HG02678 (cell line): ENCODE data around the gene MZT2A.
"Not testable (repeated sequence)": the region's sequence is repeated elsewhere in the genome, so short reads cannot be mapped to it uniquely, and the experiment has no call there.

ENCODE experiments used
- ATAC-seq: cut with Tn5 transposase; IDR thresholded peaks from one replicate; pipeline ENCODE4 v1.9.1; 2021; ENCODE audit warnings: mild to moderate bottlenecking, moderate library complexity; ENCODE audit not compliant: unreplicated experiment

MZT2A gene

GRCh38 chr2:131492418-131493198, 411 bp upstream of the MZT2A start:
- peak; percentile 67 for ATAC-seq

GRCh38 chr2:131491469-131491836, 744 bp downstream of the MZT2A start:
- peak; percentile 7 for ATAC-seq

GRCh38 chr2:131490616-131491468, 1.4 kb downstream of the MZT2A start:
- not testable (repeated sequence) for ATAC-seq

- ATAC-seq: no peak
Observed at GRCh38 chr2:131488306-131489205, 3.6 kb downstream of the MZT2A start.

GRCh38 chr2:131486201-131486902, 5.8 kb downstream of the MZT2A start:
- ATAC-seq: not testable (repeated sequence)

GRCh38 chr2:131484906-131485460, 7.2 kb downstream of the MZT2A start:
- not testable (repeated sequence) for ATAC-seq

- ATAC-seq: not testable (repeated sequence)
Observed at GRCh38 chr2:131483981-131484820, 8.0 kb downstream of the MZT2A start.

- ATAC-seq: not testable (repeated sequence)
Observed at GRCh38 chr2:131482506-131483155, 9.6 kb downstream of the MZT2A start.

GRCh38 chr2:131480351-131480750, 11.8 kb downstream of the MZT2A start:
- ATAC-seq: not testable (repeated sequence)

GRCh38 chr2:131478850-131479461, 13.2 kb downstream of the MZT2A start:
- ATAC-seq: not testable (repeated sequence)

GRCh38 chr2:131478074-131478849, 13.9 kb downstream of the MZT2A start:
- ATAC-seq: not testable (repeated sequence)

GRCh38 chr2:131477227-131477626, 15.0 kb downstream of the MZT2A start:
- ATAC-seq: not testable (repeated sequence)

- not testable (repeated sequence) for ATAC-seq
Observed at GRCh38 chr2:131476363-131476762, 15.8 kb downstream of the MZT2A start.

GRCh38 chr2:131475831-131476230, 16.4 kb downstream of the MZT2A start, which contains the start of gene TUBA3D:
Gene TUBA3D, plus strand, starts transcription at chr2:131476119. Its CDS starts 81 bp downstream, at chr2:131476200.
- ATAC-seq: no peak

- ATAC-seq: not testable (repeated sequence)
Observed at GRCh38 chr2:131473266-131473665, 18.9 kb downstream of the MZT2A start.

GRCh38 chr2:131471624-131472023, 20.6 kb downstream of the MZT2A start:
- ATAC-seq: not testable (repeated sequence)

GRCh38 chr2:131470944-131471343, 21.3 kb downstream of the MZT2A start:
- not testable (repeated sequence) for ATAC-seq
